Adipose tissue (tissue), 3 donors: Measurements from ENCODE around the gene SPACDR. TPM values are rescaled to one million over a fixed set of nuclear protein-coding genes. Genes with fewer than 3 reads are reported as not detected.

ENCODE experiments used
- H3K27ac ChIP-seq: one replicate; pipeline ENCODE4 v1.5.1; 2013; ENCODE audit warnings: low read depth, low read length
- WGBS, 3 donors: extraction: QIAGEN DNeasy Blood & Tissue Kit; methylation state at CpG; one replicate each; pipeline ENCODE4 v1.1.7; 2013; 5-methylcytosine and 5-hydroxymethylcytosine counted together
- polyA plus RNA-seq, 3 donors: library from polyadenylated mRNA; stranded (reverse); fragments of 200-250 nt; gene quantifications; one replicate each; pipeline ENCODE4 v1.2.3, GENCODE V29; 2013
- donor health status: healthy with polysubstance abuse.
- donor health status: Bipolar disorder and iron deficiency.
- donor health status: healthy.

The SPACDR gene
- polyA plus RNA-seq, 3 donors: 0.13 to 0.28 TPM; not detected in 1

DNA sequence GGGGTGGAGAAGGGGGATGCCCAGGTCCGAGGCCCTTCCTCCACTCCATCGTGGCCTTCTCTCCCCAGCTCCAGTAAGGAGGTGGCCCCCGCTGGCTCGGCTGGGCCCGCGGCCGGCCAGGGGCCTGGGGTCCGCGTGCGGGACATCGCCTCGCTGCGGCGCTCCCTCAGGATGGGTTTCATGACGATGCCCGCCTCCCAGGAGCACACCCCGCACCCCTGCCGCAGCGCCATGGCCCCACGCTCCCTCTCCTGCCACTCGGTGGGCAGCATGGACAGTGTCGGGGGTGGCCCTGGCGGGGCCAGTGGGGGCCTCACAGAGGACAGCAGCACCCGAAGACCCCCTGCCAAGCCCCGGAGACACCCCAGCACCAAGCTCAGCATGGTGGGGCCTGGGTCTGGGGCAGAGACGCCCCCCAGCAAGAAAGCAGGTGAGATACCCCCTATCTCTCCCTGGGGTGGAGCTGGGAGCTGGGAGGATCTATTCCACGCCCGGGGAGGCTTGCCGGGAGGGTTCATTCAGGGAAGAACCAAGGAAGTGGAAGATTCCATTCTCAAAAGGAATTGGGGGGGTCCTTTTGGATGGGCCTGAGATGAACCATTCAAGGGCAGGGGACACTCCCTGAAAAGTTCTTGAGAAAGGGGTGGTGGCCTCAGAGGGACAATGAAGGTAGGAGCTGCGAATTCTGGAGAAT is 22.8 kb upstream of the SPACDR start:
- no peak overlapping the region for H3K27ac ChIP-seq
- WGBS, 3 donors: 81 to 88% (median 87%) methylated on average over 22 to 30 of the region's 30 CpGs

DNA sequence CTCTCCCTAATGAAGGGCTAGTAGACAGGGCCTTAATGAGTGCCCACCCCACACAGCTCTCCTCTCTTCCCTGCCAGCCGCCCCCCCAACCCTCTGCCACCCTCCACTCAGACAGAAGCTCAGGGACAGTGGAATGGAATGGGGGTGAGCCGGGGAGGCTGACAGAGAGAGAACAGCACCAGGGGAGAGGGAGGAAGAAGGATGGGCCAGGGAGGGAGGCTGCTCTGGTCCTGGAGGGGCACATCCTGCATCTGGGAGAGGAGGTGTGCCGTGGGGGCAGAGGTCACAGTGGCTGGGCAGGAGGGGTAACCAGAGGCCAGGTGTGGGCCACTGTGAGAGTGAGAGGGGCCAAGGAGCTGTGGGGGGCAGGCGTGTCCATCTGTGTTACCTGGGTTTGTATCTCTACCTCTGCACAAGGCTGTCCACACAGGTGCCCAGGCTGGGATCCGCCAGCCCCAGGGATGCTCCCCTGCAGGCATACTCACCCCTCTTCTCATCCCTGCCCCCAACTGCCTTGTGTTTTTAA is 22.1 kb upstream of the SPACDR start:
- no peak overlapping the region for H3K27ac ChIP-seq
- WGBS, 3 donors: 85 to 89% (median 88%) methylated on average over 5 of the region's 5 CpGs

DNA sequence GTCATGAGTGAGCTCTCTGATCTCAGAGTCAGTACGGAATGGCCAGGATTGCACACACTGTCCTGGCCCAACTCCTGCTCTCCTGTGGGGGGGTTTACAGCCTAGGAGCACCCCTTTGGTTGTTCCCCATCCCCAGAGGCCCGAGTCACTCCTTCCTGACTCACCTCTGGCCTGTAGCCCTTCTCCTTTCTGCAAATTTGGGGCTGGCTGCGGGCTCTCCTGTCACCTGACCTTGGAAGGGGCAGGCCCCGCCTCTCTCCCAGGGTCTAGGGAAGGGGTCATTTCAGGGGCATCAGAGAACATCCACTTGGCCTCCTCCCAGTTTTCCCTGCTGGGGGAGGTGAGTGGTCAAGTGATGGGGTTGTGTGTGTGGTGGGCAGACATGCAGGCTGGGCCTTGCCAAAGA is 21.4 kb upstream of the SPACDR start:
- H3K27ac ChIP-seq: no peak overlapping the region
- WGBS, 3 donors: 65 to 69% (median 68%) methylated on average over 4 of the region's 4 CpGs

DNA sequence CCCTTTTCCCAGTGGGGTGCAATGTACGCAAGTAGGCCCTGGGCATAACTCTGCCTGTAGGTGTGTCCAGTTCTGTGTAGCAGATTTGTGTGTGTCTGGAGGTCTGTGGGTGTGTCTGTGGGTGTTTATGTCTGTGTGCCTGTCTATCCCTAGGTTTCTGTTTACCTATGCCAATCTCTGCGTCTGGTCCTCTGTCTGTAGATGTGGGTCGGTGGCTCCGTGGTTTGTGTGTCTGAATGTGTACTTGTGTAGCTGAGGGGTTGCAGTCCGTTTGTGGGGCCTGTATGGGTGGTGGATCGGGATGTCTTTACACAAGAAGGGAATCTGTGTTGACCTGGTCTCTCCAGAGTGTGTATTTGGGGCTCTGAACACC is 20.6 kb upstream of the SPACDR start:
- H3K27ac ChIP-seq: no peak overlapping the region
- 75 to 92% (median 82%) methylated on average over 6 of the region's 6 CpGs for WGBS, 3 donors

DNA sequence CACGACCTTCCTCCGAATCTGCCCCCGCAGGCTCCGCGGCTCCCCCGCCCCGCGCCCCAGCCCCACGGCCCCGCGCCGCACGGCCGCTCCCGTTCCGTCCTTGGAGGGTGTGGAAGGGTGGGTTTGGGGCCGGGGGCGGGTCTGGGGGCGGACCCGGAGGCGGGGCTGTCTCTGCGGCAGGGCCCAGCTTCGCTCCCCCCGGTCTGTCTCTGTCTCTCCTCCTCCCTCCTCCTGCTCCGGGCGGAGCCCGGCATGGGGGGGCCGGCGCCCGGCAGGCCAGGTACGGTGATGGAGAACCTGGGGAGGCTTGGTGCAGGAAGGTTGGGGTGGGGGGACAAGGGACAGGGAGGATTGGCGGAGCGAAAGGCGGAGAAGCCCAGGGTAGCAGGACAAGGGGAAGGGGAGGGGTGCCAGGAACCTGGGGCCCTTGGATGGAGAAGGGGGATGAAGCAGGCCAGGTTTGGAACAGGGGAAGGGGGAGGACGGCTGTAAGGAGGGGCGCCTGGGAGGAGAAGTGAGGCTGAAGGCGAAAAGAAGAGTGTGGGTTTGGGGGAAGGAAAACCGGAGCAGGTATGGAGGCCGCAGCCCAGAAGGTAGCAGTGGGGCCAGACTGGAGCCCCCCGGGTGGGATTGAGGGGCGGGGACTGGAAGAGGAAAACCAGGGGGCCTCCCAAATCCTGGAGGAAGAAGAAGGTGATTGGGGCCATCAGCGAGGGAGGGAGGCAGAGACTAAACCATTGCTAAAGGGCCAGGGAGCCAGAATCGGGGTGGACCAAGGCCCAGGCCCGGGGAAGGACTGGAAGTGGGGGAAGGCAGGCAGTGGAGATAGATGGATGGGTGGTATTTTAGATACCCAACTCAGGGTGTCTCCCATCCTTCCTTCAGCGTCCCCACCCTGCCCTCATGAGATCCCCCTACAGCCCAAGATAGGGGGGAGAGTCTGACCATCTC is 19.9 kb upstream of the SPACDR start, which contains the start of gene NYAP1:
NYAP1 (plus strand) TSS at position 206 of the 951 bp plus-strand sequence. CDS start 1,385 bp downstream, outside the sequence.
- WGBS, 3 donors: 22 to 40% (median 24%) methylated on average over 29 to 45 of the region's 45 CpGs
- no peak within 1 kb of the TSS for H3K27ac ChIP-seq

DNA sequence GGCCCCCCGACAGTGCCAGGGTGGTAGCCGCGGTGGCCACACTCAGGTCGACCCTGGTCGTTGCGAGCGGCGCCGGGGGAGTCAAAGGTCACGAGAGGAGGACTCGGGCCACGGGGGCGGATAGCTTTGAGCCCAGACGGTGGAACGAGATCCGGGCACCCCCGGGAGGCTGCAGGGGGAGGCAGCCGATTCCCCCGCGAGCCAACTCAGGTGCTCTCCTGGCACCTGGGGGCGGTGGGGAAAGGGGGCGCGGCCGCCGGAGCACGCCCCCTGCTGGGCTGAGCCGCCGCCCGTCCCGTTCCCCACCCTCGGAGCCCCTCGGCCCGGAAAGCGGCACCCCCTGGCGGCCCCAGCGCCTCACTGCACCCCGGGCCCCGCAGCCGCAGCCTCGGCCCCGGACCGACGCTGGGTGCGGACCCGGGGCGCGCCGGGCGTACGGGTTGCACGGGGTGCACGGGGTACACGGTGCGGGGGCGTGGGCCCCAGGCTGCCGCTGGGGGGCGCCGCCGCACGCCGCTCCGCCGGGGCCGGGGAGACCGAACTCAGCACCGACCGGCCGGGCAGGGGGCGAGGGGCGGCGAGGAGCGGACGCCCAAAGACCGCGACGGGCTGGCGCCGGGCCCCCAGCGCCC is 19.1 kb upstream of the SPACDR start:
- 0 to 1% (median 0%) methylated on average over 36 to 79 of the region's 79 CpGs for WGBS, 3 donors
- no peak overlapping the region for H3K27ac ChIP-seq

DNA sequence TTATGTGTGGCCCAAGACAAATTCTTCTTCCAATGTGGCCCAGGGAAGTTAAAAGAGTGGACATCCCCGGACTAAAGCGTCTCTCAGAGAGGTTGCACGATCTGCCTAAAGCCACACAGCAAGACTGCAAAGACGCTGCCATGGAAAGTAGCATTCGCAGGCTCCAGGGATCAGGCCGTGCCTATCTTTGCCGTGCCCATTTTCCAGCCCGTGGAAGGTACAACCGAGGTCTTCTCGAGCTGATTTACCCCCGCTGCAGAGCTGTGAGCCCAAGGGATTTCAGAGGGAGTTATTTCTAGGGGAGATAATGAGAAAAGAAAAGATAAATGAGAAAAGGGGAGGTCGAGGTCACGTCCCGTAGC is 18.6 kb upstream of the SPACDR start:
- 36 to 51% (median 48%) methylated on average over 11 to 14 of the region's 14 CpGs for WGBS, 3 donors
- no peak overlapping the region for H3K27ac ChIP-seq

DNA sequence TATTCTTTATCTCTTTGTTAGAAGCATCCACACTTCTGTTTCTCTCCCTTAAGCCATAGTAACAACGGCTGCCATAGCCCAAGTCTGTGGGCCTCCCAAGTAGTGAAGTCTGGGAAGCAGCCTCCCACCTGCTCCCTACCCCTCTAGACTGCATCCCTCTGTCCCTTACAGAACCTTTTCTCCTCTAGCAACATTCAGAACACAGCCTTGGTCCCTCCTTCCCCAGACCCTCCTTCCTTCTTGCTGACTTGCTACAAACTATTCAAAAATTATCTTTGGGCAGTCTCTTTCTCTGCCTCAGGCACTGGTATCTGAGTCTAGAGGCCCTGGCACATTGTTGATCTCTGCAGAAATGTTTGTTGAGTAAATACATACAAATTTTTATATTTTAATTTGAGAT is 17.4 kb upstream of the SPACDR start:
- H3K27ac ChIP-seq: no peak overlapping the region
- 85 to 100% (median 90%) methylated on average over 1 of the region's 1 CpG for WGBS, 3 donors

DNA sequence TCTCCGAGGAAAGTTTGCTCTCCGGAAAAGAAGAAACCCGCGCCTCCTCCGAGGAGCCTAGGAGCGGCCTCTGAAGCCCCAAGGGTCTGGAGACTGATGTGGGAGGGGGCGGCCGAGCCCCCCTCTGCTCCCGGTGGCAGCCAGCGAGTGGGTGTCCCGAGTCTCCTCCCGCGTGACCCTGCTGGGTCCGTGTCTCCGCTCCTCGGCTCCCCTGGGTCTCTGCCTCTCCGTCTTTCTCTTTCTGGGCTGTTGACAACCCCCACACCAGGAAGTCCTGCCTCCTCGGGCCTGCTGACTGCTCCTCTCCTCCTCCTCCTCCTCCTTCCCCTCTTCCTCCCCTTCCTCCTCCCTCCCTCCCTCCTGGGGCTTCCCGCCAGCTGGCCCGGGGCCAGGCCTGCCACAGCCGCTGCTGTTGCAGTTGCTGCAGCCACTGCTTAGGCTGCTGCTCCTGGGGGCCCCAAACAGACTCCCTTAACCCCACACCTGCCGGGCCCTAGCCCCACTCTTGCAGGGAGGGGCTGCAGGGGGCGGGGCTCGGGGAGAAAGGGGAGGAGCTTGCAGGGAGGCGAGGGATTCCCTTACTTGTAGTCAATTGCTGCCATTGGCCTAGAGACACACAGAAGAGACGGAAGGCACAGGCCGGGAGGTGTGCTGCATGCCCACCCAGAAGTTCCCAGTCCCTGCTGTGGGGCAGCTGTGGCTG is 15.0 kb upstream of the SPACDR start, which contains the start of gene TSC22D4:
TSC22D4 (minus strand) TSS at position 257 of the 703 bp plus-strand sequence. CDS start 1,176 bp downstream, outside the sequence.
- WGBS, 3 donors: 1% methylated on average over 22 to 27 of the region's 27 CpGs
- H3K27ac ChIP-seq: no peak within 1 kb of the TSS

DNA sequence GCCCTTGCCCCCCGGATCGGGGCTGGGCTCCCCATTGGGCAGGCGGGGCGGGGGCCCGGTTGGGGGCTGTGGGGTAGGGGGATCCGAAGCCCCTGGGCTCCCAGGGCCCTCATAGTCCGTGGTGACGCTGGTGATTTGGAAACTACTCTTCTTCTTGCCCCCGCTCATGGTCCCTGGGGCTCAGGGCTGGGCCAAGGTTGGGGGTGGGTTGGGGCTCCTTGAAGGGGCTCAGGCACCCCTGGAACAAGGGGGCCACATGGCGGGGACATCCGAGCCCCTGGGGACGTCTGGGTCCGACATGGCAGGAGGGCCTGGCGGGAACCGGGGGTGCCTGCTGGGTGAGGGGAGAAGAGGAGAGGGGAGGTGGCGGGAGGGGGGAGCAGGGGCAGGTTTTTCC is 13.8 kb upstream of the SPACDR start:
- WGBS, 3 donors: 1 to 4% (median 2%) methylated on average over 15 to 16 of the region's 16 CpGs
- H3K27ac ChIP-seq: no peak overlapping the region

DNA sequence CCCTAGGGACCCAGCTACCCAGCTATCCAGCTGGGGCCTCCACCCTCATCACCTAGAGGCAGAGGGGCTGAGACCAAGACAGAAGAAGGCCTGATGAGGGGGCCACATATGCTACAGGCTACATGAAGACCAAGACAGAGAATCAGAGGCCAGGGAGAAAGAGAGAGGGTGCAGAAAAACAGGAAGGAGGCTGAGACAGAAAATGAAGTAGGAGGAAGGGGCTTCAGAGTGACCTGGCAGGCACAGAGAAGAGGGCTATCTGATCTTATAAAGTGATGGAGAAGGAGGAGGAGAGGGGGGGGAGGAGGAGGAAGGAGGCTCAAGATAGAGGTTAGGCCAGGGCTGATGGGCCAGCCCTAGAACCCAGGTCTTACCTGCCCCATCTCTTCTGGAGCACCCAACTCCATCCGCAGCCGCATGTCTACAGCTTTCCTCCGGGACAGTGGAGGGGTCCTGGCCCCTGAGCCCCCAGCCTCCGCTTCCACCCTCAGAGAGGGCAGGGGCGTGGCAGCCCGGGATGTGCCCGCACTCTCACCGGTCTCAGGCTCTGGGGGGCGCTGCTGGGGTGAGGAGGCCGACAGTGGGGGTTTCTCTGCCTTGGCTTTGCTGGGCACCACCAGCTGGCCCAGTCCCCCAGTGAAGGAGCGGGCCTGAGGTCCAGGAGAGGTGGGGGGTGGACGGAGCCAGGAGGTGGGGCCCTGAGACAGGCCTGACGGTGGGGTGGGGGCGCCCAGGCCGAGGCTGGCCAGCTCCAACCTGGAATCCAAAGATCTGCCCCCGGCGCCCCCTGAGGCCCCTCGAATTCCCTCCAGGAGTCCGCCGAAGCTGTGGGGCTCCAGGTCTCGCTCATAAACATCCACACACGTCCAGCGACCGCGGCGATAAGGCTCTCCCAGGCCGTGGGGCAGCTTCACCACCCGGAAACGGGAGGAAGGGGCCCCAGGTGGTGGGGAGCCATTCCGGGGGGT is 13.1 kb upstream of the SPACDR start:
- no peak overlapping the region for H3K27ac ChIP-seq
- 6 to 9% (median 6%) methylated on average over 22 to 30 of the region's 30 CpGs for WGBS, 3 donors

DNA sequence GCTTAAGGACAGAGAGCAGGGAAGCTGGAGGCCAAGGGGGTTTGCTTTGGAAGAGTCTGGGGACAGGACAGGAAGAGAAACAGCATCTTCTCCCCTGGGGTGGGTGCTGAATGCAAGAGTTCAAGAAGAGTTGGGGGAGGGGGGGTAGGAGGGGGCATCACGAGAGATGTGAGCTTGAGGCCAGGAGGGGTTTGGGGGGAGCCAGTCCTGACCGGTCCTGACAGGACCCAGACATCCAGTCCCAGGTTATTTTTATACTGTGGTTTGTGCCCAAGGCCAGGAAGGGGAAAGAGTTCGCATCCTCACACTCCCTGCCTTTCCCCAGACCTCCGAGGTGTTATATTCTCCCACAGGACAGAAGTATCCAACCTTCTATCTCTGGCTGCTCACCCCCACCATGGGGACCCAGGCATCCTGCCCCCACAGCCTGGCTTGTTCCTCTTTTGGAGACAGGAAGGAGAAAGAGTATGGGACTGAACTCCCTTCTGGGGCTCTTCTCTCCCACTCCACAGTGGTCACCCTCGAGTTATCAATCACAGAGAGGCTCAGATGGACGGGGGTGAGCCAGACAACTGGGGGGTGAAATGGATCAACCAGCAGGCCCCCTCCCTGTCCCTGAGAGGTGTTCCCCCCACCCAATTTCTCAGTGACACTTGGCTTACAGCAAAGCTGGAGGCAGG is 12.2 kb upstream of the SPACDR start:
- H3K27ac ChIP-seq: peak overlapping the region; percentile 6
- WGBS, 3 donors: 13 to 37% (median 18%) methylated on average over 6 of the region's 6 CpGs

DNA sequence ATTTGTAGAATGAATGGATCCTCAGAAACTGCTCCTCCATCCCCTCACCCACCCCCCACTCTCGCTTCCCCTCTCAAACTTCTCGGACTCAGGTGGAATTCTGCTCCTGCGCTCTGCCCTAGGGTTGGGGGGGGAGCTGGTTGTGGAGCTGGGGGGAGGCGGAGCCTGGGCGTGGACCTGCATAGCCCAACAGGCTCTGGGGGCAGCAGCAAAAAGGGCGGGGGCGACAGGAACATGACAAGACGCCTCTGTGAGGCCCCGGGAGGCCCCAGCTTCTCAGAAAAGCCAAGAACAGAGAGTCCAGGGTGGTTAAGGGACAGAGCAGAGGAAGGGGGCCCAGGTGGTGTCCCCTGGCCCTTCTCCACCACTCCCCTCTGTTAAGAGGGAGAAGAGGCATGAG is 11.5 kb upstream of the SPACDR start:
- no peak overlapping the region for H3K27ac ChIP-seq
- 31 to 62% (median 34%) methylated on average over 9 of the region's 9 CpGs for WGBS, 3 donors

DNA sequence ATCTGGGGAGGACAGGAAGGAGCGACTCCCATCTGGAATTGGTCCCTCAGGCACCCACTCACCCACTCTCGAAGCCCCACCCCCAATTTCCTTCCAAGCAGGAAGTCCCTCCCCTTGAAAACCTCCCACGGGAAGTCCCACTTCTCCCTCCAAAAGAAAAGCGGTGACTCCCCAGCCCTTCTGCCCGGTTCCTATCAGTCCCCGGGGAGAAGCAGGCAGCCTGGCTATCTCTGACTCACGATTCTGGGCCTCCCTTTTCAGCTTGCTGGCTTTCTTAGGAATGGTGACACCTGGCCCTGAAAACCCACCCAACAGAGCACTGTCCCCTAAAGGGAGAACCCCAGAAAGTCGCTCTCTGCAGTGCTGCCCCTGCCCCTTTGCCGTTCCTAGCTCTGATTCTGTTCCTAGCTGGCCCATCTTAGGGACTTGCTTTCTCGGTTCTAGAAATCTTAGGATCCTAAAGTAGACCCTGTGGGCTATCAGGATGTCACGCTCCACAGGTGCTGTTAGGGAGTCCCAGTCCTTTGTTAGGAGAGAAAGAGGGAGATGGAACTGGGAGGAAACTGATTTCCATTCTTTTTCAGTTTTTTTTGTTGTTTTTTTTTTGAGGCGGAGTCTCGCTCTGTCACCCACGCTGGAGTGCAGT is 8.9 kb upstream of the SPACDR start:
- no peak overlapping the region for H3K27ac ChIP-seq
- 40 to 68% (median 41%) methylated on average over 14 of the region's 14 CpGs for WGBS, 3 donors

DNA sequence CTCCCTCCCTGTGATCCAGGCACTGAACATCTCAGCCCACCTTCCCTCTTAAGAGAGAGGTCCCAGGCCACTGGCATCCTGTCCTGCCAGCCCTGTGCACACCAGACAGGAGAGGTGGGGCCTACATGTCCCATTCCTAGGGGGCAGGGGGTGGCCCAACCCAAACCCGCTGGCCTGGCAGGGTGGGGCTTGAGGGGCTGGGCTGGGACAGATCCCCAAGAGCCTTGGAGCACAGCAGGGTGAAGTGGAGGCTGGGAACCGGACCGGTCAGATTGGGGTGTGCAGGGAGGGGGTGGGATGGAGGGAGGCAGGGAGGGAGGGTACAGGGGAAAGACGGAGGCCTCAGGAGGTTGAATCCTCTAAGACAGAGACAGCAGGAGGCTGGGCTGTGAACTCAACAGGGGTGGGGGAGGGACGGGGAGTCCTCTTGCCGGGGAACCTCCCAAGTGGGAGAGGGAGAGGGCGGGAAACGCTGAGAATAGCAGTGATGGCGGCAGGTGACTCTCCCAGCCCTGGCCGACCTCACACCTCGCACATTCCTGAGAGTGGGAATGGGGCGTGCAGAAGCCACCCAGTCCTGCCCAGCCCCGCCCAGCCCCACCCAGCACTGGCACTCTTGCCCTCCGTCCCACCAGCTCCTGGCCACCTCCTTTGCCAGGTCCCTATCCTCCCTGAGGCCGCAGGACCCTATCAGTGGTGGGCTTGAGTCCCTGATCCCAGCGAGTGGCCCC is 8.2 kb upstream of the SPACDR start:
- H3K27ac ChIP-seq: no peak overlapping the region
- 50 to 68% (median 59%) methylated on average over 11 to 16 of the region's 16 CpGs for WGBS, 3 donors

DNA sequence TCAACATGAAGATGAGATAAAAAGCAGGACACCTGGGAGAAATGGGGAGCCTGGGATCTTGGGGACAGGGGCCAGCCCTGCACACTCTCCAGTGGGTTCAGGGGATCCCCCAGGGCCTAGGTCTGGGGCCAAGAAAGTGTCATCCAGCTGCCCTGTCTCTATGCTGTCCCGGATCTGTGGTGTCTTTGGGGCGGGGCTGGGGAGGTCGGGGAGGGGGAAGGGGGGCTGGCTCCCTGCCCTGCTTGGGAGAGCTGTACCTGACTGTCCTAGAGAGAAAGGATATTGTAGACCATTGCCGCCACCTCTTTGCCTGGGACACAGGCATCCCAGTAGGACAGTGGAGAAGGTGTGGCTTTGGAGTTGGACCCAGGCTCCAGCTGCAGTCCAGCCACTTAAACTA is 7.0 kb upstream of the SPACDR start:
- WGBS, 3 donors: 41 to 60% (median 52%) methylated on average over 3 to 4 of the region's 4 CpGs
- no peak overlapping the region for H3K27ac ChIP-seq
